H1 (cell line): ENCODE results near the gene CAMKMT. TPM values are rescaled to one million over a fixed set of nuclear protein-coding genes. Genes with fewer than 3 reads are reported as not detected.

Source experiments
- CTCF ChIA-PET: fragments of 300-600 bp; sonication (Branson Sonifier 250); formaldehyde crosslinking; loops from one replicate; lab custom pipeline; 2021; ENCODE audit not compliant: partially characterized antibody; lab: Charles Lee
- POLR2A ChIA-PET: fragments of 300-600 bp; sonication (Branson Sonifier 250); formaldehyde crosslinking; loops from one replicate; lab custom pipeline; 2021; ENCODE audit warnings: inconsistent platforms; ENCODE audit not compliant: partially characterized antibody; lab: Charles Lee
- DNase-seq, 2 experiments: peaks; one replicate each; pipeline versions ENCODE4 v3.0.0 to v3.0.0-alpha.2; 2010 to 2022; ENCODE audit warnings: low spot score in 2 of 2, low read depth in 1 of 2, mixed read lengths in 1 of 2
- FAIRE-seq: peaks from 2 replicates; lab custom pipeline; 2011; peaks lifted over from hg19 to GRCh38; lab: Jason Lieb, UNC
- H2AFZ ChIP-seq: 2 replicates; pipeline ENCODE4 v1.8.1; 2012; ENCODE audit warnings: low read length, inconsistent platforms
- H2AK5ac ChIP-seq: 2 replicates; pipeline ENCODE4 v1.6.1; 2013; ENCODE audit warnings: low read depth, low read length
- H2BK120ac ChIP-seq: replicated peaks from 2 replicates; pipeline ENCODE3; 2013; ENCODE audit warnings: low read depth, low read length, inconsistent platforms
- H2BK12ac ChIP-seq: 2 replicates; pipeline ENCODE4 v1.6.1; 2013; ENCODE audit warnings: low read depth, low read length
- H2BK15ac ChIP-seq: 2 replicates; pipeline ENCODE4 v1.6.1; 2013; ENCODE audit warnings: low read length
- H2BK20ac ChIP-seq: 2 replicates; pipeline ENCODE4 v1.6.1; 2013; ENCODE audit warnings: low read length
- H2BK5ac ChIP-seq: 2 replicates; pipeline ENCODE4 v1.6.1; 2013; ENCODE audit warnings: low read depth, low read length
- H3K14ac ChIP-seq: 2 replicates; pipeline ENCODE4 v1.6.1; 2013; ENCODE audit warnings: inconsistent platforms; ENCODE audit not compliant: insufficient read length
- H3K18ac ChIP-seq: 2 replicates; pipeline ENCODE4 v1.6.1; 2013; ENCODE audit warnings: low read length; ENCODE audit errors: extremely low read depth
- H3K23ac ChIP-seq: 2 replicates; pipeline ENCODE4 v1.6.1; 2013; ENCODE audit warnings: inconsistent platforms; ENCODE audit not compliant: insufficient read length
- H3K23me2 ChIP-seq: 2 replicates; pipeline ENCODE4 v1.6.1; 2013; ENCODE audit warnings: low read depth, low read length
- H3K27ac ChIP-seq: 2 replicates; pipeline ENCODE4 v1.6.1; 2011; ENCODE audit warnings: low read depth, low read length, inconsistent platforms
- H3K27me3 ChIP-seq, 4 experiments: replicated peaks in 1 of 4; 1 replicate in 1 of 4; 2 replicates in 3 of 4; pipeline versions ENCODE4 v1.6.1 to v1.8.1; 2011 to 2013; ENCODE audit warnings: low read length in 3 of 4, mild to moderate bottlenecking in 3 of 4, inconsistent platforms in 2 of 4, mixed read lengths in 2 of 4, moderate library complexity in 1 of 4; ENCODE audit not compliant: control insufficient read depth in 3 of 4, insufficient read depth in 3 of 4; ENCODE audit errors: extremely low read depth in 1 of 4
- H3K36me3 ChIP-seq, 4 experiments: 2 replicates each; pipeline versions ENCODE4 v1.6.1 to v1.8.1; 2011 to 2013; ENCODE audit warnings: mild to moderate bottlenecking in 4 of 4, low read length in 3 of 4, moderate library complexity in 2 of 4, control low read depth in 1 of 4, inconsistent platforms in 1 of 4; ENCODE audit not compliant: insufficient read depth in 4 of 4, control insufficient read depth in 2 of 4
- H3K4ac ChIP-seq: replicated peaks from 2 replicates; pipeline ENCODE3; 2013; ENCODE audit warnings: low read length, low read depth, mixed read lengths, inconsistent platforms; ENCODE audit not compliant: insufficient read length
- H3K4me1 ChIP-seq, 4 experiments: replicated peaks in 1 of 4; 1 replicate in 1 of 4; 2 replicates in 3 of 4; pipeline versions ENCODE4 v1.6.1 to v1.8.1; 2011 to 2013; ENCODE audit warnings: low read length in 3 of 4, inconsistent platforms in 2 of 4, mixed read lengths in 1 of 4; ENCODE audit not compliant: insufficient read depth in 4 of 4, control insufficient read depth in 3 of 4
- H3K4me2 ChIP-seq, 2 experiments: 2 replicates each; pipeline versions ENCODE4 v1.6.1 to v1.8.1; 2011 to 2013; ENCODE audit warnings: low read depth in 2 of 2, low read length in 2 of 2, control low read depth in 1 of 2, inconsistent platforms in 1 of 2, mild to moderate bottlenecking in 1 of 2; ENCODE audit not compliant: insufficient read depth in 1 of 2
- H3K4me3 ChIP-seq, 4 experiments: fragments of 200-600, 300-600 bp in 1 of 4; sonication (generic), shearing (Covaris generic), sonication (Bioruptor Twin) in 1 of 4; 2 replicates each; pipeline versions ENCODE4 v1.5.1 to v1.8.1; 2011 to 2016; ENCODE audit warnings: low read length in 4 of 4, low read depth in 3 of 4, control low read depth in 2 of 4, inconsistent platforms in 2 of 4, mild to moderate bottlenecking in 2 of 4, mixed read lengths in 1 of 4, moderate library complexity in 1 of 4; ENCODE audit not compliant: insufficient read depth in 2 of 4; ENCODE audit errors: extremely low read depth in 1 of 4
- H3K56ac ChIP-seq: replicated peaks from 2 replicates; pipeline ENCODE3; 2013; ENCODE audit warnings: low read depth, mild to moderate bottlenecking, mixed read lengths, low read length, inconsistent platforms; ENCODE audit not compliant: insufficient read length
- H3K79me1 ChIP-seq: 2 replicates; pipeline ENCODE4 v1.6.1; 2013; ENCODE audit warnings: low read depth, low read length, control low read depth
- H3K79me2 ChIP-seq, 2 experiments: 2 replicates each; pipeline versions ENCODE4 v1.6.1 to v1.8.1; 2012 to 2013; ENCODE audit warnings: low read length in 2 of 2, mild to moderate bottlenecking in 2 of 2, inconsistent platforms in 1 of 2; ENCODE audit not compliant: insufficient read depth in 2 of 2, control insufficient read depth in 1 of 2
- H3K9ac ChIP-seq, 4 experiments: replicated peaks in 1 of 4; 1 replicate in 1 of 4; 2 replicates in 3 of 4; pipeline versions ENCODE4 v1.6.1 to v1.8.1; 2011 to 2013; ENCODE audit warnings: low read depth in 3 of 4, low read length in 3 of 4, control low read depth in 2 of 4, mild to moderate bottlenecking in 2 of 4, moderate library complexity in 2 of 4, inconsistent platforms in 1 of 4; ENCODE audit errors: extremely low read depth in 1 of 4
- H3K9me3 ChIP-seq, 2 experiments: 2 replicates each; pipeline versions ENCODE4 v1.6.1 to v1.8.1; 2012 to 2013; ENCODE audit warnings: mild to moderate bottlenecking in 2 of 2, moderate library complexity in 2 of 2, control low read depth in 1 of 2, inconsistent platforms in 1 of 2, low read depth in 1 of 2, low read length in 1 of 2, mixed read lengths in 1 of 2; ENCODE audit not compliant: insufficient read depth in 2 of 2
- H4K20me1 ChIP-seq, 2 experiments: replicated peaks in 1 of 2; 2 replicates each; pipeline versions ENCODE3 to v1.8.1; 2011 to 2013; ENCODE audit warnings: inconsistent platforms in 2 of 2, low read length in 2 of 2, mild to moderate bottlenecking in 1 of 2; ENCODE audit not compliant: insufficient read depth in 2 of 2, control insufficient read depth in 1 of 2
- H4K5ac ChIP-seq: 2 replicates; pipeline ENCODE4 v1.6.1; 2013; ENCODE audit warnings: low read length, low read depth, mixed read lengths, inconsistent platforms; ENCODE audit not compliant: insufficient read length
- H4K8ac ChIP-seq: 2 replicates; pipeline ENCODE4 v1.8.0; 2013; ENCODE audit warnings: mild to moderate bottlenecking, moderate library complexity, low read length, inconsistent platforms; ENCODE audit not compliant: insufficient read depth; ENCODE audit errors: extremely low read depth
- H4K91ac ChIP-seq: replicated peaks from 2 replicates; pipeline ENCODE3; 2013; ENCODE audit warnings: low read length, mixed read lengths, inconsistent platforms; ENCODE audit not compliant: insufficient read length
- RXRA ChIP-seq: IDR thresholded peaks from 2 replicates; pipeline ENCODE4 v1.6.1; 2011; ENCODE audit warnings: low read depth, mild to moderate bottlenecking, low read length, moderate library complexity; ENCODE audit not compliant: insufficient read depth
- SIN3A ChIP-seq, 2 experiments: IDR thresholded peaks in 1 of 2; conservative IDR thresholded peaks in 1 of 2; 2 replicates each; pipeline ENCODE4 v1.6.1; 2011 to 2012; ENCODE audit warnings: low read length in 2 of 2, improper control_type of control experiment in 1 of 2, low read depth in 1 of 2, mild to moderate bottlenecking in 1 of 2
- ZNF274 ChIP-seq: IDR thresholded peaks from 2 replicates; pipeline ENCODE4 v1.7.0; 2012; ENCODE audit warnings: low read length, borderline replicate concordance; ENCODE audit errors: extremely low read depth
- WGBS, 2 experiments: shearing (Covaris generic) in 1 of 2; methylation state at CpG; one replicate each; pipeline versions ENCODE4 v1.1.6 to v1.1.7; 2013 to 2015; ENCODE audit warnings: low lambda C conversion rate in 2 of 2, mixed read lengths in 2 of 2, inconsistent platforms in 1 of 2, low coverage in 1 of 2, missing lambda C conversion rate in 1 of 2; ENCODE audit not compliant: insufficient replicate concordance in 2 of 2, insufficient coverage in 1 of 2, insufficient read length in 1 of 2; ENCODE audit errors: extremely low coverage in 1 of 2, missing lambda C conversion rate in 1 of 2; 5-methylcytosine and 5-hydroxymethylcytosine counted together
- polyA plus RNA-seq, 7 experiments: library from polyadenylated mRNA; depleted of rRNA in 3 of 7; stranded (reverse) in 5 of 7; unstranded in 2 of 7; fragments of >200 nt in 5 of 7; fragments of 200-250 nt in 2 of 7; gene quantifications; 1 replicate in 5 of 7; 2 replicates in 1 of 7; 4 replicates in 1 of 7; pipeline versions ENCODE4 v1.2.1 to v1.2.3, GENCODE V29; 2011 to 2013; ENCODE audit warnings: missing spikeins in 2 of 7, mixed read lengths in 2 of 7
- total RNA-seq: library from RNA; stranded (reverse); fragmentation: NEBNext Ultra II Directional; extraction: Animal tissue kit (Norgen Biotek cat#: 25700); gene quantifications from 2 replicates; pipeline ENCODE4 v1.2.1, GENCODE V29; 2021
- TF ChIP-seq, protein P1 (sequence below): IDR thresholded peaks from 2 replicates; pipeline ENCODE4 v1.6.1; 2012; ENCODE audit warnings: inconsistent platforms

CAMKMT gene
- total and polyA plus RNA-seq, 2 of the 8 experiments (the other 6 are each of a cell fraction or from before 2014, with no cell fraction given): 14.7 to 22.4 TPM

DNA sequence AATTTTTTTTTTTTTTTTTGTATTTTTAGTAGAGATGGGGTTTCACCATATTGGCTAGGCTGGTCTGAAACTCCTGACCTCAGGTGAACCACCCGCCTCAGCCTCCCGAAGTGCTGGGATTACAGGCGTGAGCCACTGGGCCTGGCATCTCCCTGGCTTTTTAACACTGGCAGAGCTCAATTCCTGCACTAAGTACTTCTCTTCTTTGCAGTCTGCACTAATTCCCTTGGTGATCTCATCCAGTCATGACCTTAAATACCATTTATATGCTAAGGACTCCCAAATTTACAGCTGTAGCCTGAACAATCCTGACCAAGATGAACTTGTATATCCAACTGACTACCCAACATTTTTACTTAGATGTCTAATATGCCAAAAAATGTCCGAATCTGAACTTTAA is 10.7 kb upstream of the CAMKMT start:
- Histone ChIP-seq H4K20me1 (no peaks in the 10 kb centered on the region), H3K27ac (no peak overlapping the region)
- POLR2A ChIA-PET: interaction anchor here (0.6 kb wide), 1 partner anchor 101 kb away, joined by 3 read pairs; no protein-coding TSS in a partner anchor

More for the DNA sequence above, 10.7 kb upstream of the CAMKMT start:
- Histone ChIP-seq H2BK12ac (no peak overlapping the region), H2BK20ac (no peak overlapping the region), H2BK15ac (no peak overlapping the region), H3K4me2 (no peak overlapping the region), H4K8ac (no peak overlapping the region), H2AK5ac (no peak overlapping the region), H3K79me1 (no peaks in the 10 kb centered on the region), H2BK5ac (no peak overlapping the region), H3K4me1 (0 out of 7 replicates have a peak, but pooled peaks cover 0 to 2% (median 0%) of the 10 kb centered on the region in 4 experiments), H3K9me3 (no peaks in the 10 kb centered on the region), H3K14ac (no peak overlapping the region), H2BK120ac (no peak overlapping the region), H4K5ac (no peak overlapping the region), H3K27me3 (no peaks in the 10 kb centered on the region), H3K23me2 (no peaks in the 10 kb centered on the region), H3K23ac (no peak overlapping the region), H2AFZ (no peak overlapping the region), H3K79me2 (no peaks in the 10 kb centered on the region), H3K36me3 (no peaks in the 10 kb centered on the region; a peak in 1 of 8 replicates), H3K56ac (no peak overlapping the region), H3K18ac (no peak overlapping the region), H3K9ac (no peak overlapping the region), H3K4me3 (no peak overlapping the region), H3K4ac (no peak overlapping the region), H4K91ac (no peak overlapping the region)
- WGBS, 2 experiments: 90% methylated on average over 4 of the region's 4 CpGs; no CpG with 5 or more reads in 1 of the 2 experiments
- no peak for FAIRE-seq
- no peak for DNase-seq
- no peak for TF ChIP-seq ZNF274
- TF ChIP-seq SIN3A (conservative IDR thresholded peaks at IDR 0.05 in 1 of 2, IDR thresholded peaks at IDR 0.05 in 1 of 2; ENCODE audit: low read depth in 1 of 2, low read length in 2 of 2): no peak
- TF ChIP-seq, protein P1, sequence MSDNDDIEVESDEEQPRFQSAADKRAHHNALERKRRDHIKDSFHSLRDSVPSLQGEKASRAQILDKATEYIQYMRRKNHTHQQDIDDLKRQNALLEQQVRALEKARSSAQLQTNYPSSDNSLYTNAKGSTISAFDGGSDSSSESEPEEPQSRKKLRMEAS: no peak
- no peak for TF ChIP-seq RXRA
- CTCF ChIA-PET: interaction anchor here (0.6 to 1.1 kb wide), 4 partner anchors 8 to 1626 kb away, joined by 3 to 5 read pairs (median 4); no protein-coding TSS in a partner anchor
